Activated CD8-positive, alpha-beta memory T cell treated with anti-CD3 and anti-CD28 coated beads for 4 hours (primary cell): ENCODE results near the gene TBC1D17.
A peak's percentile ranks its signal among the peaks of the same experiment; 100 is the strongest.

Experiments used
- DNase-seq, 2 donors: peaks; one replicate each; pipeline ENCODE4 v3.0.0-alpha.2; 2020; ENCODE audit warnings: low read depth in 2 of 2

Gene TBC1D17

DNA sequence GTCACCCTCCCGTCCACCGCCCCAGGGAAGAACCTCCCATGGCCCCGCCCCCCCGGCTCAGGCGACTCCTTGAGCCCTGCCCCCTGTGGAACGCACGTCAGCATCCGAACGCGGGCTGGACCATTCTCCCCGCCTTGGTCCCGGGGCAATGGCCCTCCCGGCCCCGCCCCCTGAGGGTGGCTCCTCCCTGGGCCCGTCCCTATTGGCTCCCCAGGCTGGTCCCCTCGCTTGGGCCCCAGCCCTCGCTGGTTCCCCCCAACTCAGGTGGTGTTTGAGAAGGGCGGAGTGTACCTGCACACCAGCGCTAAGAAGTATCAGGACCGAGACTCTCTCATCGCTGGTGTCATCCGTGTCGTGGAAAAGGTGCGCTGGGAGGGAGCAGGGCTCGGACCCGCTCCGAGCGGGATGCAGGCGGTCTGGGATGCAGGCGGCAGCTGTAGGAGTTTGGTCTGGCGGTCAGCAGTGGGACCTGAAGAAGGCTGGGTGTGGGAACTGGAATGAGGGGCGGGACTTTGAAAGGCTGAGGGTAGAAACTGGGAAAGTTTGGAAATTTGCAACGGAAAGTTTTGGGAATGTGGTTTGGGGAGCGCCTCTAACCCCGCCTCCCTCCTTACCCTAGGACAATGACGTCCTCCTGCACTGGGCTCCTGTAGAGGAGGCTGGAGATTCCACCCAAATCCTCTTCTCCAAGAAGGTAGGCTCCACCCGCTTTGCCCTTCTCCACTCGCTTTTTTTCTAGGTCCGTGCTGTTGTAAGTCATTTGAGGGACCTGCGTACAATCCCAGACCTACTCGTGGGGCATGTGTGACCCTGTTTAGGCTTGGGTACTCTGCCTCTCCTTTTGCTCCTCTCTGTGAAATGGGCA, 609 bp downstream of the TBC1D17 start:
- DNase-seq: peak; percentile 95 to 96

DNA sequence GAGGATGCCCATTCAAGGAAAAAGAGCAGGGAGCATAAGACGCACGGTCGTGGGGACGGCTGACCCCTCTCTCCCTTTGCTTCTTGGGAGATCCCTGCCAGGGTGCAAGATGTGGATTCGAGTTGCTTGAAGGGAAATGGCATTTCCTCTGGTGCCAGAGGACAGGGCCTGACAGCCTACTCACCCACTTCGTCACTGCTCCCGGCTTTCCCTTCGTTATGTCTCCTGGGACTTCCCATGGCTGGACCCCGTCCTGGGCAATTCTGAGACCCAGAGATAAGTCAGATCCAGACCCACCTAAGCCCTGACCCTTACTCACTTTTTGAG, 1.2 kb downstream of the TBC1D17 start:
- DNase-seq: no peak

DNA sequence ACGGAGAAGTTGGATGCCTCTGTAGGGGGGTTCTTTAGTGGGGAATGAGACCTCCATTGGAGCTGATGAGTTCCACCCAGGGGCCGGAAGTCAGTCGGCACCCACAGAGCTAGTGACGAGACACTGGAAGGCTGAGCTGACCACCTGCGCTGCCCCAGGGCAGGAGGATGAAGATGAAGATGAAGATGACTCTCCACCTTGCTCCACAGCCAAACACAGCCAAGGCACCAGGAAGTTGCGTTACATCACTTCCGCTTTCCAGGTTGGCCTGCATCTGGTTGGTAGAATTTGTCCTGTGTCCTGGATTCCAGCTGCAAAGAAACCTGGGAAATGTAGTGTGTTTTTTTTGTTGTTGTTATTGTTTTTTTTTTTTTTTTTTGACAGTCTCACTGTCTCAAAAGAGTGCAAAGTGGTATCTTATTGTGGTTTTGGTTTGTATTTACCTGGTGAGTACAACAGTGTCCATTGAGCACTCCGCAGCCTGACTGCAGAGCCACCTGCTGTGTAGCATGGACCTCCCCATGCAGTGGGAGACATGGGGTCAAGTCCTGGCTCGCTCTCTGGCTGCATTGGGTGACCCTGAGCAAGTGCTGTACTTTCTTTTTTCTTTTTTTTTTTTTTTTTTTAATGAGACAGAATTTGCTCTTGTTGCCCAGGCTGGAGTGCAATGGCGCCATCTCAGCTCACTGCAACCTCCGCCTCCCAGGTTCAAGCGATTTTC, 1.9 kb downstream of the TBC1D17 start:
- no peak for DNase-seq

DNA sequence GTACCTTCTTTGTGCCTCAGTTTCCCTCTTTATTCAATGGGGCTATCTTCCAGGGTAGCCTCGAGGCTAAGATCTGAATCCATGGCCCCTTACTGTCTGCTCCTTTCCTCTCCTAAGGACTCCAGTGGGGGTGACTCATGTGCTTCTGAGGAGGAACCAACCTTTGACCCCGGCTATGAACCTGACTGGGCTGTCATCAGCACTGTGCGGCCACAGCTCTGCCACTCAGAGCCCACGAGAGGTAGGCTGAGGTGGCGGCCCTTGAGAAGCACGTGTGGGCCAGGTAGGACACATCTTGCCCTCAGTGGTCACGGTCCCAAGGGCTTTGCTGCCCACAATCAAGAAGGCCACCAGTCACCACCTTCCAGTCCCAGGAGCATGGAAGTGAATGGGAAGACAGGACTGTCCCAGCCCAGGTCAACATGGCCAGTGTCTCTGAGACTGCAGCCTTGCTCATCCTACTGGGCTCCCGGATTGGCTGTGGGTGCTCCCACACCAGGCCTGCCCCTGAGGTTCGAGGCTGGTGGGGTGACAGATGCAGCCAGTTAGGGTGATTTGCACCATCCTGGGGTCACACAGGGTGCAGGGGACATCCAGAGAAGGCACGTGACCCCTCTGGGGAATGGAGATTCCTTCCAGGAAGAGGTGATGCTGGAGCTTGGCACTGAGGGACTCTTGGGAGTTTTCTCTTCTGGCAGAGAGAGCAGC, 2.8 kb downstream of the TBC1D17 start:
- DNase-seq: no peak

DNA sequence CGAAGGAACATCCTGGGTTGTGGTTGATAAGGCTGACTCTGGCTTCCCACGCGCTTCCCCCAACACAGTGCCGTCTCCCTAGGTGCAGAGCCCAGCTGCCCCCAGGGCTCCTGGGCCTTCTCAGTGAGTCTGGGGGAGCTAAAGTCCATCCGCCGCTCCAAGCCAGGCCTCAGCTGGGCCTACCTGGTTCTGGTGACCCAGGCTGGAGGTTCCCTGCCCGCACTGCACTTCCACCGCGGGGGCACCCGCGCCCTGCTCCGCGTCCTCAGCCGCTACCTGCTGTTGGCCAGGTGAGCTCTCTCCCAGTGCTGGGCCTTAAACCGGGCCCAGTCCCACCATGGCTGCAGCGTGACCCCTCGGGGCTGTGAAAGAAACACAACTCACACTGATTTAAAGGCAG, 3.7 kb downstream of the TBC1D17 start:
- DNase-seq: no peak

DNA sequence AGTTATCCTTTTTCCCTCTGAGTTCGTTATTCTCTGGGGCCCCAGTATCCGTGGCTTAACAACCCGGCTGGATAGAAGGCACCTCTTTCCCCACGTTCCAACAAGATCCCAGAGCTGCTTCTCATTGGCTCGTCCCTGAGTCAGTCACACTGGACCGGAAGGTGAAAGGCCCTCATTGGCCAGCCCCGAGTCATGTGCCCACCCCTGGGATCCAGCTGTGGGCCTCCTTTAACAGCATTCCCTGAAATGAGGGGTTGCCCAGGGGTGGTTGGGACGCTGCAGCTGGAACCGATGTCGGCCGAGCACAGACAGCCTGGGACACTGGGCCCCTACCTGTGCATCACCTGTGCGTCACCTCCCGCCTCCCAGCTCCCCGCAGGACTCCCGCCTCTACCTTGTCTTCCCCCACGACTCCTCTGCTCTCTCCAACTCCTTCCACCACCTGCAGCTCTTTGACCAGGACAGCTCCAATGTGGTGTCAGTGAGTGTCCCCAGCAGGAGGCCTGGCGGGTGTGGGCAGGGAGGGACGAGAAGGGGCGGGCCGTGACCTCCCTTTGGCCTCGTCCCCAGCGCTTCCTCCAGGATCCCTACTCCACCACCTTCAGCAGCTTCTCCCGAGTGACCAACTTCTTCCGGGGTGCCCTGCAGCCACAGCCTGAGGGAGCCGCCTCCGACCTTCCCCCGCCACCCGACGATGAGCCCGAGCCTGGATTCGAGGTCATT, 4.3 kb downstream of the TBC1D17 start:
- DNase-seq: no peak

DNA sequence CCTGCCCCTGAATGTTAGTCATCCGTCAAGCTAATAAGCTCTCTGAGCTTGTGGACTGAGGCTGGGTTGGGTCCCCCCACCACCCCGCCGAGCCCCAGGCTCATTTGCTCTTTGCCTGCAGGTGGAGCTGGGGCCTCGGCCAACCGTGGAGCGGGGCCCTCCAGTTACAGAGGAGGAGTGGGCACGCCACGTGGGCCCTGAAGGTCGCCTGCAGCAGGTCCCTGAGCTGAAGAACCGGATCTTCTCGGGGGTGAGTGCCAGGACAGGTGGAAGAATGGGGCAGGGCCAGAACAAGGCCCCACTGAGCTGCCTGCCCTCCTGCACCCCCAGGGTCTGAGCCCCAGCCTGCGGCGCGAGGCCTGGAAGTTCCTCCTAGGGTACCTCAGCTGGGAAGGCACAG, 5.1 kb downstream of the TBC1D17 start:
- DNase-seq: no peak

DNA sequence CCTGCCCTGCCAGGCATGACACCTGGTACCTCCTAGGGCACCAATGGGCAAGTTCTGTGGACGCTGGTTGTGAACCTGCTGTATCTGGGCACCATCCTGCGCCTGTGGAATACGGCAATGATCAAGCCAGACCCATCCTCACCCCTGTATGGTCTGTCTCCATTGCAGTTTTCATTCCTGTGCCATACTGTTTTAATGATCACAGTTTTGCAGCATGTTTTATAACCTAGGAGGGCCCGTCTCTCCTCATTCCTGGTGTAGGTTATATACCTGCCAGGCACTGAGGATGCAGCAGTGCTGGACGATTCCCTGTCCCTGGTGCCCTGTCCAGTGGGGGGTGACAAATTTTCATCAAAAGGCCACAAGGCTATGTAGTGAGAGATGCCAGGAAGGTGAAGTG, 5.6 kb downstream of the TBC1D17 start:
- DNase-seq: no peak

DNA sequence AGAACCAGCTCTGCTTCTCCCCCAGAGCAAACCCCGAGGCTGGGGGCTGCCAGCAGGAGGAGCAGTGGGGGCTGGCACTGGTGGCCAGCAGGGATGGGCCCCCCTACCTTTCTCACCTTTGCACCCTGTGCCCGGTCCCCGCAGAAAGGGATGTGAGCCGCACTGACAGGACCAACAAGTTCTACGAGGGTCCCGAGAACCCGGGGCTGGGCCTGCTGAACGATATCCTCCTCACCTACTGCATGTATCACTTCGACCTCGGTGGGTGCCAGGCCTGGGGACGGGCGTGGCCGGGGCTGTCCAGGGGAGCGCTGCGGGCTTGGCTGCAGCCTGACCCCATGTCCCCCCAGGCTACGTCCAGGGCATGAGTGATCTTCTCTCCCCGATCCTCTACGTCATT, 6.6 kb downstream of the TBC1D17 start:
- DNase-seq: no peak

DNA sequence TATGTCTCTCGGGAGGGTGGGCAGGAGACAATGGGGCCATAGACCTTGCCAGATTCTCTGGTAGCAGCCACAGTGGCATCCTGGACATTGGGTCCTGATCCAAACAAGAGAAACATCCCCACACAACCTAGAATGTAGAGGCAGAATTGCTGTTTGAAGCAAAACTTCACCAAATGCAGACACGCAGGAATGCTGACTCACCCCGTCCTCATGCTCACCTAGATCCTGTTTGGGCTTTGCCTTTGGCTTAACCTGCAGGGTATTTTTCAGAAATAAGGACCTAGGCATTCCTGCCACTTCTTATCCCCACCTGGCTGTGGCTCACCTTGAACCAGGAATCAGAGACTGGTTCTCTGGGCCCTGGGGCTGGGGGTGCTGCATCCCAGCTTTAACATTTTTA, 7.3 kb downstream of the TBC1D17 start:
- no peak for DNase-seq

DNA sequence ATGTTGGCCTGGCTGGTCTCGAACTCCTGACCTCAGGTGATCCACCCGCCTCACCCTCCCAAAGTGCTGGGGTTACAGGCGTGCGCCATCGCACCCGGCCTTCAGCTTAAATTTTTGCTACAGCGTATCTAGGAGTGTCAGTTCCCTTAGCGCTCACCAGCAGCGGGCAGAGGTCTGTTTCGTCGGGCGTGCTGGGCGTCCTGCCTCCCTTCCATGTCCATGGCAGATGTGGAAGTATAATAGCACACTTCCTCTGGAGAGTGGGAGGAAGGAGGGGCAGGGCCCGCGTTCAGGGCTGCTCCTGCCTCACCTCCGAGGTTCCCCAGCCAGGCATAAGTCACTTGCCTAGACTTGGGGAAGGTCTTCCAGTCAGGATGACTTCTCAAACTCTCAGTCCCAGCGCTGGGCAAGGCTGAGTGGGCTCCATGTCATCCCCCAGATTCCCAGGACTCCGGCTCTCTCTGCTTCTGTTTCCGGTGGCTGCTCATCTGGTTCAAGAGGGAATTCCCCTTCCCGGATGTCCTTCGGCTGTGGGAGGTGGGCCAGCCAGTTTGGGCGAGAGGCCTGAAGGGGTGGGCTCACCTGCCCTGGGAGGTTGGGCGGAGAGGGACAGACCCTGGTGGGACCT, 9.6 kb downstream of the TBC1D17 start:
- no peak for DNase-seq

DNA sequence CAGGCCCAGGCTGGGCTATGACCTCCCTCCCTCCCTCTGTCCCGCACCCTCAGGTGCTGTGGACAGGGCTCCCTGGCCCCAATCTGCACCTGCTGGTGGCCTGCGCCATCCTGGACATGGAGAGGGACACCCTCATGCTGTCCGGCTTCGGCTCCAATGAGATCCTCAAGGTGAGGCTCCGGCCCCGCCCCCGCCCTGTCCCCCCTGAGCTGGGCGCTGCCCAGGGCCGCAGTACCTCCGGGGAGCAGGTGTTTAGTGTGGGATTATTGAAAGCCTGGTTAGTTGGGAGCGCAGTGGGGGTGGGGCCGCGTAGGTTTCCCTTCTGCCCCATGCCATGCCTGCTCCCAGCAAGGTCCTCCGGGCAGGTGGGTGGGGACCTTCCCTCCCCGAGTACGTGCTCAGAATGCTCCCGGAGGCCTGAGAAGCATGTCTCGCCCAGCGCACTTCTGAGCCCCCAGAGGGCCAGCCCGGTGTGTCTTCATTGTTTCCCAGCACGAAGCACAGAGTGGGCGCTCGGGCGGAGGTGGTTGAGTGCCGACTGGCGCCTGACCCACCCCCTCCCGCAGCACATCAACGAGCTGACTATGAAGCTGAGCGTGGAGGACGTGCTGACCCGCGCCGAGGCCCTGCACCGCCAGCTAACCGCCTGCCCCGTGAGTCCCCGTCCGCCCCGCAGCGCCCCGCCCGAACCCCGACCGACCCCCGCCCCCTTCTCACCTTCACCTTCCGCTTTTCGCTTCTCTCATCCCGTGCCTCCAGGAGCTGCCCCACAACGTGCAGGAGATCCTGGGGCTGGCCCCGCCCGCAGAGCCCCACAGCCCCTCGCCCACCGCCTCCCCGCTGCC, 10.4 kb downstream of the TBC1D17 start:
- DNase-seq: no peak

DNA sequence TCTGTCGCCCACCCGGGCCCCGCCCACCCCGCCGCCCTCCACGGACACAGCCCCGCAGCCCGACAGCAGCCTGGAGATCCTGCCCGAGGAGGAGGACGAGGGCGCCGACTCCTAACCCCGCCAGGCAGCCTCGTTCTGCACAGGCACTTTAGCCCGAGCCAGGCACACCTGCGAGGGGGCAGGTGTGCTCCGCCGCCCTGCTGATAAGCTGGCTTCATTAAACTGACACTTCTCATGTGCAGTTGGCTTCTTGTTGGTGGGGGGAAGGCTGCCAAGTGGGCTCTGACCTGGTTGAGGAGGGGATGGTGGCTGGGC, 11.0 kb downstream of the TBC1D17 start:
- no peak for DNase-seq

DNA sequence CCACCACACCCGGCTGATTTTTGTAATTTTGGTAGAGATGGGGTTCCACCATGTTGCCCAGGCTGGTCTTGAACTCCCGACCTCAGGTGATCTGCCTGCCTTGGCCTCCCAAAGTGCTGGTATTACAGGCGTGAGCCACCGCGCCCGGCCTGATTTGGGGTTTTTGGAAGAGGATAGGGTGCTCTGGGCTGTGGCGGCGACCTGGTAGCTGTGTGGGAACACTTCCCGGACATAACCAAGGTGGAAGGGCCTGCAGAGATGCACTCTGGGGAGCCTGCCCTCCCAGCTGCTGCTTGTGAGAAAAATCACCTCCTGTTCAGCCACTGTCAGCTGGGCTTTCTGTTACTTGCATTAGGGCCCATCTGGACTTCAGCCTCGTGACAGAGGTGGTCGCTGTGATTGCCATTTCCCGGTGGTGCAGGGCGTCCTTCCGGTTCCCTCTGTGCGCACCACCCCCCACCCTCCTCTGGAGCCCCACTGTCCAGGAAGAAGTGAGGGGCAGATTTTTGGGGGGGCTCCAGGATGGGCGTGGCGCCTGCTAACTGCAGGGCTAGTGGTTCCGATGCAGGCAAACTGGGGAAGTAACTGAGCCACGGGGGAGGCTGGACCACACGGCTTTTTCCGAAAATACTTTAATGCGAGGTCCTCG, 11.7 kb downstream of the TBC1D17 start:
- no peak for DNase-seq

DNA sequence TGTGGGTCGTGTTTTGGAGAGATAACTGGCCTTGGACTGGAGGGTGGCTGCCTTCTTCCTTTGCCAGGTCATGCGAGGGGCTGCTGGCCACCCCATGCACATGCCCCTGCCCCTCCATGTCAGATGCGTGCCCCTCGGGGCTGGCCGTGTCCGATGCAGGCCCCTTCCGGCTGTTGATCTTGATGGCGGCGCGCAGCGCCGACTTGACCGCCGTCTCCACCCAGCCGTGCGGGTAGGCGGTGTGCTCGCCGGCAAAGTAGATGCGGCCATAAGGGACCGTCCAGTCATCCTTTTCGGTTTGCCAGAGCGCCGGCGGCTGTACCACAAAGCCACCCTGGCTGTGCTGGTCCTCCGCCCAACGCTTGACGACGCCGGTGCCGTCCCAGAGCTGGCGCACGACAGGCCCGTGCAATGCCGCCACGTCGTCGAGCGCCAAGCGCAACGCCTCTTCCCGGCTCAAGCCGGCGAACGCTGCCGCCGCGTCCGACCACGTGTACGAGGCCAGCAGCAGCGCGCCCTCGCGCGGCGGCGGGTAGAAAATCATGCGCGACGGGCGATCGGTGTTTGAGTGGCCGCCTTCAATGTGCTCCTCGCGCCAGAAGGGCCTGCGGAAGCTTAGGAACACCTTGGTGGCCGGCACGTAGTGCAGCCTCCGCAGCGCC, 12.3 kb downstream of the TBC1D17 start:
- DNase-seq: peak; percentile 47 to 49

DNA sequence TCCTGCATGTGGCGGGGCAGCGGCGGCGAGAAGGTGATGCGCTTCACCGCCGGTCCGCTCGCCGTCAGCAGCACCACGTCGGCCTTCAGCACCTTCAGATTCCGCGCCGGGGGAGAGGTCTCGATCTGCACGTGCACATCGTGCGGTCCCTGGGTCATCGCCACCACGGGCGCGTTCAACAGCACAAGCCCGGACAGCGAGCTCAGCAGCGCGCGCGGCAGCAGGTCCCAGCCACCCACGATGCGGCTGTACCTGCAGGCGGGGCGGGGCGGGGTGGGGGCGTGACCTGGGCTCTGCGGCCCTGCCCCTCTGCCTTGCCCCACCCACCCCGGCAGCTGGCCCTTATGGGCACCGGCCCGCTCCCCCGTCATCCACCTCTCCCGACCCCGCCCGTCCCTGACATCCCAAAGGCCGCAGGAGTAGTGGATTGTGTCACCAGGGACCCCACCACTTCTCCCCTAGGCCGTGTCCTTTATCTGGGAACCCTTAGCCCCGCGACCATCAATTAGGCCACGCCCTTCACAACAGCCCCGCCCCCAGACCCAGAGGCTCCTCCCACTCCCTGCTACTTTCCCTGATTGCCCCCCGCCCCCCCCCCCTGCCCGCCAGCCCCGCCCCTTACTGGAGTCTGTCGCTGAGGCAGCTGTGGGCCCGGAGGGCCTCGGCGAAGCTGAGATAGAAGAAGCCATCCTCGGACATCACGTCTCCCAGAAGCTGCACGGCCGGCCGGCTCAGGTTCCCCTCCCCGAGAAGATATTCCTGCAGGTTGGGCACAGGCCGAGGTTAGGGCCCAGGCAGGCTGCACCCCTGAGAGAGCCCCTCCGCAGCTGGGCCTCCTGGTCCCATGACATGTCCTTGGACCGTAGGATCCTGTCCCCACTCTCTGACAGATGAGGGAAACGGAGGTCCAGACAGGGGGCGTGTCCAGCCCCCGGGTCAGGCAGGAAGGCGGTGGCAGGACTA, 13.1 kb downstream of the TBC1D17 start:
- peak; percentile 33 to 46 for DNase-seq

DNA sequence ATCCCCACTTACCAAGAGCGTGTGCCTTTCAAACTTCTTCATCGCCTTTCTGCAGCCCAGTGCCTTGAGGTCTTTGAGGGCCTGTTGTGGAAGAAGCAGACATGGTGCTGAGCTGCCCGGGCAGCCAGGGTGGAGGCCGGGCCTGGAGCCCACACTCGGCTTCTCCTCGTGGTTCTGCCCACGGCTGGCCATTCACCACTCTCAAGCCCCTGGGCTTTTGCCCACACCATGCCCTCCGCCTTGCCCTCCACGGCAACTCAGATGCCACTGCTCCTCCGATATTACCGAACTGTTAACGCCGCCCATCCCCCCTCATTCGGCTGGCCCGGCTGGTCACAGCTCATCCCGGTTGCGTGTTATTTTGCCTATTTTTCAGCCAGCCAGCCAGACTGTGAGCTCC, 13.9 kb downstream of the TBC1D17 start:
- no peak for DNase-seq

DNA sequence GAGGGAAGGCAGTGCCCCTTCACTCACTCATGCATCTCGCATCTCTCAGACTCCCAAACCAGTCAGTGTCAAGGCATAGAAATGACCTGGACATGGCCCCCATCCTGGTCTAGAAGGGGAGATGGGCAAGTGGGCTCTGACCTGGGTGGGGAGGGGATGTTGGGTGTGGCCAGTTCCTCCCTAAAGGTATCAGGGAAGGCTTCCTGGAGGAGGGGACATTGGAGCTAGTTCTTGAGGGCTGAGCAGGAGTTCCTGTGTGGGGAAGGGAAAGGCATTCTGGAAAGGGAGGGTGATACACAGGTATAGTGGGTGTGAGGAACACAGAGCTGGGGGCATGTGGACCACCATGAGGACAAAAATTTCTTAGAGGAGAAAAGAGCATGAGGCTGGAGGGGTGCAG, 15.2 kb downstream of the TBC1D17 start:
- no peak for DNase-seq
